ENCODE measurements around the gene PDYN.
A peak's percentile ranks its signal among the peaks of the same experiment; 100 is the strongest.
"Not testable (repeated sequence)": the region's sequence is repeated elsewhere in the genome, so short reads cannot be mapped to it uniquely, and the experiment has no call there.

The PDYN gene

DNA sequence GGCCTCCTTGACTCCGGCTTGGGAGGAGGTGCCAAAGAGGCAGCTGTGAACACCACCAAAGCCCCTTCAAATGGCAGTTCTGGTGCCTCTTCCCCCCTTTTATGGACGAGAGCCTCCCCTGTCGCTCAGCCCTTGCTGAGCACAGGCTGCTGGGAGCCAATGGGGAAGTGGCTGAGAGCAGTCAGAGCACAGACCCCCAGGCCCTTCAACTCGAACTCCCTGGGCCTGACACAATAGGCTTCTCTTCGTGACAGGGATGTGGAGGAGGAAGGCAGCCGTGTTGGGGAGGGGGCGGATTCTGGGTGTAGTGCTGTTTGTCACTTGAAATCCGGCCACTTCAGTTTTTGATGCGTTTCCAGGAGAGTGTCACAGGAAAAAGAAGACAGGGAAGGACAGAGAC lies at the start of gene PDYN:
TSS of gene PDYN (minus strand) at position 73 of the 400 bp plus-strand sequence. CDS start 10,974 bp downstream, outside the sequence.
- no peak for DNase-seq (ENCODE audit: low read depth)

DNA sequence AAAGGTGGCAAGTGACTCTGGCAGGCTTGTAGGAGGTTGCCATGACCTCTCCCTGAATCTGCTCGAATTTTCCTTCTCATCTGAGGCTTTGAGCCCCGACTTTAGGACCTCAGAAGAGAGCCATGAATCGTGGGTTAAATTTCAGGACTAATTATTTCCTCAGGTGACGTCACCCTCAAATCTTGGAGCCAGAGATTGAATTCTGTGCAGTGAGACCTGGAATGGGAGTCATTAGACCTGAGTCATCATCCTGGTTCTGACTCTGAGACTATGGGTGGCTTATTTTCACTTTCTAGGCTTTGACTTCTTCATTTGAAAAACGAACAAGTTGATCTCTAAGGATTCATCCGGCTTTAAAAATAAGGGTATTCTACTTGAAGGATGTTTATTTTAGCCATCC lies 48.5 kb upstream of the PDYN start:
- no peak for DNase-seq (ENCODE audit: low read depth)

DNA sequence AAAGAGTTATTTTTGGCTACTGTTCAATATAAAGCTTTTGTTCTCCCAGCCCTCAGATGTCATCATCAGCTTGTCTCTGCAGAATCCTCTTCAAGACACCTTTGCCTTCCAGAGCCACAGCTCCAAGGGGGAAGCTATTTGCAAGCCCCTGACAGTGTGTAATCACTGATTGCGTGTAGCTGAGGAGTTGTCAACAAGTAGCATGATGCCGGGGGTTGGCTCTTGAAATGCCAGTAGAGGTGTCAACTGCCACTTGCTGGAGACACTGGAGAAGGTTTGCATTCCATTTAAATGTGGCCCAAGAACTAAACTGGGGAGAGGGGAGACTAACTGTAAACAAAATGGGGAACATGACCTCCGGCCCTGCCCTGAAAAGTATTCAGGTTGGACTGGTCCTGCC lies 44.3 kb upstream of the PDYN start:
- no peak for DNase-seq (ENCODE audit: low read depth)

DNA sequence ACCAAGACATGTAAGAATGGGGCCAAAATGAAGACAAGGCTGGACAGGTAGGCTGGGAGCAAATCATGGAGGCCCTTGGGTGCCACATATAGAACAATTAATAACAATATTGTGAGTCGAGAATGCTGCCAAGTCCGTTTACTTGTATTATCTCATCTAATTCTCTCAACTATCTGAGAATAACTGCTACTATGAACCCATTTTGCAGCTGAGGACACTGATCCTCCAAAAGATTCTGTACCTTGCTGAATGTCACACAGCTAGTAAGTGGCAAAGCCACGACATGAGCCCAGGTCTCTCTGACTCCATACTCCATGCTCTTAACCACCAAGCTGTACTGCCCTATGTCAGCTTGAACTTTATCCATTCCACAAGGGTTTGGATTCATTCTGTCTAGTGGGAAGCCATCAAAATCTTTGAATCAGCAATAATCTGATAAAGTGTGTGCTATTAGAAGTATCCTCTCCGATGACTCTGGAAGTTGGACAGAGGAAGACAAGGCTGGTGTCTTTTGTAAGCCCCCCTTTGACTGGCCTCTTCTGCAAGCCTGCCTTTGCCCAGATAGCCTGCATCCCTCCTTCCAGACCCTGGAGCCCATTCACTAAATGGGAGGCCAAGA lies 43.5 kb upstream of the PDYN start:
- DNase-seq (ENCODE audit: low read depth): no peak

DNA sequence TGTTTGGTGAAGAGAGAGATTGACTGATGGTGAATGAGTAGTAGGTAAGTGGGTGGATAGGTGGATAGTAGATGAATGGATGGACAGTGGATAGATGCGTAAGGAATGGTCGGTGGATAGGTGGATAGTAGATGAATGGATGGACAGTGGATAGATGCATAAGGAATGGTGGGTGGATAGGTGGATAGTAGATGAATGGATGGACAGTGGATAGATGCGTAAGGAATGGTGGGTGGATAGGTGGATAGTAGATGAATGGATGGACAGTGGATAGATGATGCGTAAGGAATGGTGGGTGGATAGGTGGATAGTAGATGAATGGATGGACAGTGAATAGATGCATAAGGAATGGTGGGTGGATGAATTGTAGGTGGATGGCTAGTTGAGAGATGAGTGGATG lies 42.5 kb upstream of the PDYN start:
- DNase-seq (ENCODE audit: low read depth): not testable (repeated sequence)

DNA sequence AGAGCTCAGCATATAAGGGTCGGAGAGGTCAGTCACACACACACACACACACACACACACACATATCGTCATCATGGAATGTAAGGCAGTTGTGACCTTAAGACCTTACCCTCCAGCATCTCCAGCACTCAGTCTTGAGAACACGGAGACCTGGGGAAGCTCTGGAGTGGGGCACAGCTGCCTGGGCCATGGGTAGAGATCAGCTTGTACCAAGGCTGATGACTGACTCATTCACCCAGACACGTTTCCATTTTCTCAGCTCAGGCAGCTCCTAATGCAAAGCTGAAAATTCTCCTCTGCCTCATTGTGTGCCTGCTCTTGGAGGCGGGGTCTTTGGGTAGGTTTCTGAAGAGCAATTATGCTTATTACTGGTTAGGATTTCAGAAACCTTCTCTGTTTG lies 38.3 kb upstream of the PDYN start:
- no peak for DNase-seq (ENCODE audit: low read depth)

DNA sequence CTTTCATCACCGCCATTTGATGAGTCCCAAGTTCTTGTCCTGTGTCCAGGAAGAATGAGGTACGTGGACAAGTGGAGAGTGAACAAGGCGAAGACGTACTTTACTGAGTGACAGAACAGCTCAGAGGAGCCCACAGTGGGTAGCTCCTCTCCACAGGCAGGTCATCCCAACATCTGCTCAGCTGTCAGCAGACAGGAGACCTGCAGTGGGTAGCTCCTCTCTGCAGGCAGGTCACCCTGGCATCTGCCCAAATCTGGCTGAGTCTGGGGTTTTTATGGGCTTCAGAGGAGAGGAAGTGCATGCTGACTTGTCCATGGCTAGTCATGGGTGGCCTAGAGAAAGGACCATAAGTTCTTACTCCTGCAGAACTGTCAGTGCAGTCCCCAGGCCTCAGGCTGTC lies 32.7 kb upstream of the PDYN start:
- no peak for DNase-seq (ENCODE audit: low read depth)

DNA sequence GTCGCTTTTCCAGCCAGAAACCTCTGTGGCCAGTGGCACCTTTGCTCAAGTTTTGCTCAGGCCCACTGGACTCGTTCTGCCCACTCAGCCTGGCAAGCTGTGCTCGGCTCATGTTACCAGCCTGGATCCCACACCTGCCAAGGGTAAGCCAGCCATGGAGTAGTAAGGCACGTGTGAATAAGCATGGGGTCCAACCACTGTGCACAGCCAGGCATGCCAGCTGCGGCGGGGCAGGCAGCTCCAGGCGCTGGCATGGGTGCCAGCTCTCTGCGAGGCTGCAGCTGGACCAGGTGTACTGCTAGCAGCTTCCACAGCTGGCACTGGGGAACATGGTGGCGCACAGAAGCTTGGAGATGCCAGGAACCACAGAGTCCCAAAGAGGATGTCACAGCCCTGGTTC lies 32.1 kb upstream of the PDYN start:
- no peak for DNase-seq (ENCODE audit: low read depth)

DNA sequence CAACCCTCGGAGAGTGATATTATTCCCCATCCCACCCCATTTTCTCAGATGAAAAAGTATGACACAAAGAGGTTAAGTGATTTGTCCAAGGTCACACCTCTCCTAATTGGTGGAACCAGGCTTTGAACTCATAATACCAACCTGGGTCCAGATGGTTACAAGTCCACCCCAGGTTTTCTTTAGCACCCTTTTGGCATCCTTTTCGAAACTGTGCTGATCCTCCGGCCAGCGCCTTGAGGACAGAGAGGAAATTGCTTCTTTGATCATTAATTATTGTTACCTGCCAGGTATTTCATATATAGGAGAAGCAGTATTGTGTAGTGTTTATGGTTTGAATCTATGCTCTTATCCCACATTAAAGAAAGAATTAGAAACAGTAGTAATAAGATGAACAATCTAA lies 29.3 kb upstream of the PDYN start:
- no peak for DNase-seq (ENCODE audit: low read depth)

DNA sequence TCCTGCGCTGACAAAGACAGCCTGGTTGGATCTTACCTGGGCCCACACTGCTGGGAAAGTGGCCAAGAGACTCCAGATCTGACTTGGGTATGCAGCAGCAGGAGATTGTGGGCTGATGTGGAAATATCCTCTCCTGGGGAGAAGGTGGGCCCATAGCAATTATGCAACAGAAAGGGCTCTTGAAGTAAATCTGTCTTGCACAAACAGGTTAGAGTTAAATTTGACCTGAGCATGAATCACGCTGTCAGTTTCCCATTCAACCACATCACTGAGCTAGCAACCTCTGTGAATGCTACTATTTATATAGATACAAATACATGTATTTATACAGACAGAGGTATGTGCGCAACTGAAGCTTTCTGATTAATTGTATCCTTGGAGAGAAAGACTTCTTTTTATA lies 28.3 kb upstream of the PDYN start:
- DNase-seq (ENCODE audit: low read depth): no peak

DNA sequence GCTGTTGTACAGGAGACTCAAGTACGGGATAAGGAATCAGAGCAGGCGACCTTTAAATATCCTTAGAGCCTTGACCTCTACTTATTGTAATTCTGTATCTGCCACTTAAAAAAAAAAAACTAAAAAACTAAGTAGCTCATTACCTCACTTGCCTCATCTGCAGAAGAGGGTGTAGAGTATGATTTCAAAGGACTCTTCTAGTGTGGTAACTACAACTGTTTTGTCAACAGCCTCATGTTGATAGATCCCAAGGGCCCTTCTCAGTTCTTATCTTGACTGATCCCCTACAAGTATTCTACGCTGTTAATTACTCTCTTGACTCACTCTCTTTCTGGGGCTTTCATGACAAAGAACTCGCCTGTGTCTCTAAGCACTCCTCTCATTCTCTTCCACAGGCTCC lies 16.7 kb upstream of the PDYN start:
- DNase-seq (ENCODE audit: low read depth): no peak

DNA sequence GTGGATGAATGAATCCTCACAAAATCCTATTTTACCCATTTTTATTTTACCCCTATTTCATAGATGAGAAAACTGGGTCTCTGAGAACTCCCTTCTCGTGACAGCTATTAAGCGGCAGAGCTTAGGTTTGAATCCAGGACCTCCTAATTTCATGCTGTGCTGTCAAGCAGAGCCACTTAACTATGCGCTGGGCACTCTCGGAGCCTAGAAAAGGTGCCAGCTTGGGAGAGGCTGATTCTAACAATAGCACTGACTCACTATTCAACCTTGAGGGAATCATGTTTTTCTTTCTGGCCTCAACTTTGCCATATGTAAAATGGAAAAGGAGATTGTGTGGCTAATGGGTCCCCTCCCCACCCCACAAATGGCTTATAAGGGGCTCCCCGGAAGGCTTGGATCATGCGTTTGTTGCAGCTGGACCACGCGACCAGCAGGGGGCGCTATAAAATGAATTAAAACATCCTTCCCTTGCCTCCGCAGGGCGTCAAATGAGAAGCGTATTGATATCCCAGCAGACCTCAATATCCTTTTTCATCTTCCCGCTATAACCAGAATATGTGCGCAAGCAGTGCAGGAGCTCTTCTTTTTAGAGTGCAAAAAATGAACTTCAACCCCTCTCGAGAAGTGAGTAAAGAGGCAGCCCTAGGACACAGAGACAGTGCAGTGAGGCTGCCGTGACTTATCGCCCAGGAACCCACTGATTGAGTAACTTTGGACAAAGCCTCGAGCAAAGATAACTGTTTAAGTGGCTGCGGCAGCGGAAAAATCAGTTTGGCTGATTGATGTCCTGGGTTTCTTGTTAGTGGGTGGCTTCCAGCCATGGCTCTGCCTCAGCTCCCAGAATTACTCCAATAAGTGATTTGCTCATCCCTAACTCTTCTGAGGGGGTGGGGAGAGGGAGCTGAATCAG lies 12.8 kb upstream of the PDYN start:
- peak; percentile 7 for DNase-seq (ENCODE audit: low read depth)

DNA sequence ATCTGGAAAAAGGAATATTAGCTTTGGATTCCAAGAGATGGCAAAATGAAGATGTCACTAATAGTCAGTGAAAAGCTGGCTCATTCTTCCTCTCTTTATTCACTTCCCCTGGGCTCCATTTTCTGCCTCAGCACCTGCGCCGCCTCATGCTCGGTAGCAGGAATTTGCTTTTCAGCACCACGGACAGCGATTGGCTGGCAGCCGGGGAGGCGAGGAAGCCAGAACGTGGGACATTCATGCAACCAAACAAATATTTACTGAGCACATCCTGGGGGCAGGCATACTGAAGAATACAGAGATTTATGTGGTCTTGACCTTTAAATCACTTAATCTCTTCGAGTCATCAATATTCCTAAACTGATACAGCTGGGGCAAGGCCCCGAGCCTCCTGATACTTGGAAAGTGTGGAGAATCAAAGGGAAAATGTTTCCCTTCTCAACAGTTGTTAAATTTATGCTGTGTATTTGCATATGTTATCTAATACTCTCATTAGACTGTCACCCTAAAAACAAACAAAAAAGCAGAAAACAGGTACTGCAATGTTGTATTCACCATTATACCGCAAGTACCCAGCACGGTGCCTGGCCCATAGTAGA lies 12.1 kb upstream of the PDYN start:
- DNase-seq (ENCODE audit: low read depth): peak; percentile 46

DNA sequence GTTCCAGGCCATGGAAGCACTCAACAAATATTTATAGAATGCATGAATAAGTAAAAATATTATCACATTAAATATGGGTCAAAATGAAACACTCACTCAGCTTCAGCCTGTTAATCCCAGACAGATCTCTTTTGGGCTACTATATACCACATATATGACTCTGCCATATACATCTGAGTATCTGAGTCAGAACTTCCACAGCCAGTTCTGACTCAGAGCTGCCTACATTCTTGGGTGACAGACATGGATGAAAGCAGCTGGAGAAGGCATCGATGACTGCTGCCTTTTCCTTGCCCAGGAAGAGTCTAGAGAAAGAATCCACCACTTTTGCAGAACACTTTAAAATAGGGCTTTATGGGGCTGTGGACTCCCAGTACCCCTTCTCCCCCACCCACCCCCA lies 11.5 kb upstream of the PDYN start:
- DNase-seq (ENCODE audit: low read depth): peak; percentile 21

DNA sequence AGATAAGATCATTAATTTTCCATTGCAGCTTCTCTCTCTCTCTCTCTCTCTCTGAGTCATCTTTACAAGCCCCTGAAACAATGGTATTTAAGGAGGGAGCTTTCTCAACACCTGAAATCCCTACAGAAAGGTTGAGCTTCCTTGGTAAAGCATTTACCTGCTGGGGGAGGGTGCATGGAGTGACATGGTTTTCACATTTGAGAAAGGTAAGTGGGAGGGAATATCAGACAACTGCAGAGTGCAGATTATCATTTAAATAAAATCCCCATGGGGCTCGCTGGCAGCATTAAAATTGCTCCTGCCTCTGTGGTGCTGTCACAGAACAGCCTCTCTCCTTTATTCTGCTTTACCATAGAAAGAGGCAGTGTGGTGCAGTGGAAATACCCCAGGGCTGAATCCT lies 10.3 kb upstream of the PDYN start:
- no peak for DNase-seq (ENCODE audit: low read depth)

DNA sequence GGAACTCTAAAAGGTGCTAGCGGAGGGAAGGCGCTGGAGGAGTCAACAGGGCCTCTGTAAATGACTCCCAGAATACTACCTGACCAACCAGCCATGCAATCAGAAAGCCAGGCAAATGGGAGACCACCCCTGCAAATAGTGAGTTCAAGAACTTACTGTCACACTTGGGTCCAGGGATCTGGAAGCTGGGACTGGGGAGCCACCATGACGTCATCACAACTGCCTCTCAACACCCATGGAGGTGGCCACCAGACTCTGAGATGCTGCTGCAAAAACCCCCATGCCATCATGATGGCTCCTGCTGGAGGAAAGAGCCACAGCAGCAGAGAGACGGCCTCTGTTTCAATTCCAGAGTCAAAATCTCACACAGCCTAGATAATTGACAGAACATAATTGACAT lies 8.5 kb upstream of the PDYN start:
- DNase-seq (ENCODE audit: low read depth): no peak

DNA sequence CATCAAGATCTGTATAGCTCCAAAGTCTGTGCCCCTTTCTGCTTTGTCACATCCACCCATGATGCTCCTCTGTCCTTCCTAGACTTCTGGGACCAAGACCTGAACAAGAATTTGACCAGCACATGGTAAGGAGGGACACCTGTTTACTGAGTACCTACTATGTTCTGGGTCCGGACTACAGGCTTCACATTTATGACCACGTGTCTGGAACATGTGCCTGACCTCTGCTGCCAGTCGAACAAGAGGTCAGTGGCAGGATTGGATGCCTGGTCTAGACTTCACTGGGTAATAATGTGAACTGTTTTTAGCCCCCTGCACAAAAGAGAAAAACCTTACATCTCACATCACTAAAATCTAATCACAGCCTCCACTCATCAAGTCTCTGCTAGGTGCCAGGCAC lies 7.3 kb upstream of the PDYN start:
- DNase-seq (ENCODE audit: low read depth): no peak

DNA sequence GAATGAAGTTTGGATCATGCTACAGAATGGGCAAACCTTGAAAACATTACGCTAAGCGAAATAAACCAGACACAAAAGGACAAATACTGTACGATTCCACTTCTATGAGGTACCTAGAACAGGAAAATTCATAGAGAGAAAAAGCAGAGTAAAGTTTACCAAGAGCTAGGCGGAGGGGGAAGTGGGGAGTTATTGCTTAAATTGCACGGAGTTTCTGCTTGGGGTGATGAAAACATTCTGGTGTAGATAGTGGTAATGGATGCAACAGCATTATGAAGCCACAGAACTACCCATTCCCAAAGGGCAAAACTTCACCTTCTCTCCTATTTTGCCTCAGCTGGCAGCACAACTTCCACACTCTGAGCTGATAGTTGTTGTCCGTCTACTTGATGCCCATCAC lies 6.4 kb upstream of the PDYN start:
- no peak for DNase-seq (ENCODE audit: low read depth)

DNA sequence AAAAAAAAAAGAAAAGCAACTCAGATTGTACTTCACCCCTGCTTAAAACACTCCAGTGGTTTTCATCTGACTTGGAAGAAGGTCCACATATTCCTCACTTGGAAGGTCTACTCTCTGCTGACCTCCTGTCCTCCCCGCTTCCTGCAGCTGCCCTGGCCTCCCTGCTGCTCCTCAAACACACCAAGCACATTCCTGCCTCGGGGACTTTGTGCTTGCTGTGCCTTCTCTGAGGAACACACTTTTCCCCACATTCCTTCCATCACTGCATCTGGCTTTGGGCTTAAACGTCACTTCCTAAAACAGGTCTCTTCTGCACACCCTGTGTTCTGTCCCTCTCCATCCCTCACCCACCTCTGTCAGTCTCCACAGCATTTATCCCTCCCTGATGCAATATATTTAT lies 4.9 kb upstream of the PDYN start:
- no peak for DNase-seq (ENCODE audit: low read depth)

DNA sequence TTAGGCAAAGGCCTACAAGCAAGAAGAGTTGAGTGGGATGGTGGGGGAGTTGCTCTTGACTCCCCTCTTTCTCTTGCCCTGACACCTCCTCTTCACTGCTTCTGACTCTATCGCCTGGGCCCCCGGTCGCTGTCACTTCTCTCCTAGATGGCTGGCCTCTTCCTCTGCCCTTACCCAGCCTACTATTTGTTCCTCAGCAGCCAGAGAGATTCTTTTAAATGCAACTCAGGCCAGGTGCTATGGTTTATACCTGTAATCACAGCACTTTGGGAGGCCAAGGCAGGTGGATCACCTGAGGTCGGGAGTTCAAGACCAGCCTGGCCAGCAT lies 4.3 kb upstream of the PDYN start:
- no peak for DNase-seq (ENCODE audit: low read depth)

DNA sequence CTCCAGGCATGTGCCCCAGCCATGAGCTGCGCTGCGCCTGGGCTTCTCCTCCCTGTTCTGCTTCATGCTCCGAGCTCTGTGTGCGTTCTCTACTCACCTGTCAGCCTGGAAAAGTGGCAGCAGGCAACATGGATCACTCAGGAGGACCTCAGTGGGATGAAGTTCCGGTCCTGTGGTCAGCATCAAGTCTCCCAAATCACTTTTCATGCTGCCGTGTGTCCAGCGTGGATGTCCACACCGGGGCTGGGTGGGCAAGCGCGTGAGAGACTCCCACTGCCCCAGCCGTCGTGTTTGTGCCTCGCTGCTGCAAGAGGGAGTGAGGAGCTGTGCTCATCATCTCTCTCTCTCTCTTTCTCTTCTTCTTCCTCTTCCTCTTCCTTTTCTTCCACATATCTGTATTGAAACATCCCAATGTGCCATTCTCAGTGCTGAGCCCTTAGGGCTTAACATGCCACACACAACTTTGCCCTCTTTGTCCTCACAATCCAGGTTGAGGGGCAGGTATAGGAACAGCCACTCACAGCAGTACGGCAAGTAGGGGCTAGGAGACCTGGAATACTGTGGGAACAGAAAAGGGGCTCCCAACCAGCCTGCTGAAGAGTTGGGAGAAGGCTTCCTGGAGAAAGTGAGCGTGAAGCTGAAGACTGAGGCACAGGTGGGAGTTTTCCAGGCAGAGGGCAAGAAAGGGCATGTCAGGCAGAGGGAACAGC lies 3.8 kb upstream of the PDYN start:
- DNase-seq (ENCODE audit: low read depth): no peak

DNA sequence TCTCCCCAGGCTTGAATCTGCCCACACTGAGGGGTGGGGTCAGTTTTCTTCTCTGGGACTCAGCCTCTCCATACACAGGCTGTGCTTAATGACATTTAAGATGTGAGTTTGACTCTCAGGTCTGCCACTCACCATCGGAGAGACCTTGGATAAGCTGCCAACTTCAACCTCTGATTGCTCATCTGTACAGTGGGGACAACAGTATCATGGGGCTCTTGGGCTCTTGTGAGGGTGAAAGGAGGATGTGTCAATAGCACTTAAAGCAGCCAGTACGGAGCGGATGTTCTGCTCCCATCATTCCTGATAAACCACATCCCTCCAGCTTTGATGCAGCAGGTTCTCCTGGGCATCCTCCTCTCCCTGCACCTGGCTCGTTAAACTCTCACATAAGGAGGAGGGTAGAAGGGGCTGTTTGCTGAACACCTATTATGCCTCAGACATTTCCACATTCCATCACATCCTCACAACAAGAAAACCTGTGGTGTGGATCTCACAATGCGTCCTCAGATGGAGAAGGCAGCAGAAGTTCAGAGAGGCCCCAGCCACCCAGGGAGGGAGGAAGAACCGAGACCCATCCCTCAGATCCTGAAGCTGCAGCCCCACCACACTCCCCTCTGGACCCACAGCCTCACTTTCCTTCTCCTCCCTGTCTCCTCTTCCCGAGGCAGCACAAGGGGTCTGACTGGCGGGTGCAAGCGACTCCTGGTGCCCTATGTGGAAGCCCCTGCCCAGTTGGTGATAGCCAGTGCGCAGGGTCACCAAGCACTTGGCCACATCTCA lies 1.9 kb upstream of the PDYN start:
- no peak for DNase-seq (ENCODE audit: low read depth)

All from activated T-cell treated with anti-CD3 and anti-CD28 coated beads for 48 hours (primary cell).